ENCODE data around the gene ZNF282.
A peak's percentile ranks its signal among the peaks of the same experiment; 100 is the strongest.

The ZNF282 gene

DNA sequence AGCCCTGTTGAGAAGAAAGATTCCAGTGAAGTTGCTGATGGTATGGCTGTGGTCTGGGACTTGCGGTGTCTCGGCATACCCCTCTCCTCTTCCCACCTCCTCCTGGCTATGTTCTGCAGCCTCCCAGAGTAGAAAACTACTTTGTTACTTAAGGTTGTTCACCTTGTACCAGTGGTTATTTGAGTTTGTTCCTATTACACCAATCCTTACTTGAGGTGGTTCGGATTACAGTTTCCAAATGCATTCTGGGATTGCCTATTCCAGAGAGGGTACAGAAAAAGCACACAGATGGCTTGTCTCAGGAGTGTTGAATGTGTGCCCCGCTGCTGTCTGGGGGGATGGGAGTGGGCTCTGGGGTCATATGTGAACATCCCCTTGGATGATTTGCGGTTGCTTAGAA lies 59.8 kb downstream of the ZNF282 start (continued):
- TF ChIP-seq, protein P1, sequence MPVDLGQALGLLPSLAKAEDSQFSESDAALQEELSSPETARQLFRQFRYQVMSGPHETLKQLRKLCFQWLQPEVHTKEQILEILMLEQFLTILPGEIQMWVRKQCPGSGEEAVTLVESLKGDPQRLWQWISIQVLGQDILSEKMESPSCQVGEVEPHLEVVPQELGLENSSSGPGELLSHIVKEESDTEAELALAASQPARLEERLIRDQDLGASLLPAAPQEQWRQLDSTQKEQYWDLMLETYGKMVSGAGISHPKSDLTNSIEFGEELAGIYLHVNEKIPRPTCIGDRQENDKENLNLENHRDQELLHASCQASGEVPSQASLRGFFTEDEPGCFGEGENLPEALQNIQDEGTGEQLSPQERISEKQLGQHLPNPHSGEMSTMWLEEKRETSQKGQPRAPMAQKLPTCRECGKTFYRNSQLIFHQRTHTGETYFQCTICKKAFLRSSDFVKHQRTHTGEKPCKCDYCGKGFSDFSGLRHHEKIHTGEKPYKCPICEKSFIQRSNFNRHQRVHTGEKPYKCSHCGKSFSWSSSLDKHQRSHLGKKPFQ (tag by site-specific recombination; IDR thresholded peaks at IDR 0.05): no peak
- no peak for TF ChIP-seq ZXDB (tag by site-specific recombination; IDR thresholded peaks at IDR 0.05)
- TF ChIP-seq ZNF629 (tag by site-specific recombination; IDR thresholded peaks at IDR 0.05): no peak
- TF ChIP-seq ZNF670 (tag by site-specific recombination; IDR thresholded peaks at IDR 0.05; ENCODE audit: low read depth): no peak
- TF ChIP-seq ZNF585B (tag by site-specific recombination; IDR thresholded peaks at IDR 0.05): no peak

DNA sequence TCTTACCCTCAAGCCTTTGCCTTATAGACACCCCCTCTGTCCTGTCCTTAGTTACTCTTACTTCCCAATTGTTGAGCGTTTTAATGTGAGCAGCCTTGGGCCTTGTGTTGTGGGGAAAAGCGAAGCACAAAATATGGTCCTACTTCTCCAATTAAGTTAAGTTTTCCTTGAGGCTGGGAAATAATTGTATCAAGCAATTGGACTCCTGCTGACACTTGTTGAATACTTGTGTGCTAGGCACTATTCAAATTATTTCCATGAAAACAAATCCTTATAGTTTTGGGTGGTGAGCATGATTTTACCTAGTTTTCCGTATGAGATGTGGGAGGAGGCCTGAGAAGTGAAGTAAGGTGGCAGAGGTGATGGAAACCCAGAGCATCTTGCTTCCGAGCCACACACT lies 61.2 kb downstream of the ZNF282 start:
- Histone ChIP-seq H3K4me1 (ENCODE audit: control insufficient read depth, insufficient read depth, low read length) (no peaks in the 10 kb centered on the region), H3K4me3 (ENCODE audit: low read depth, low read length) (no peak overlapping the region), H3K9me3 (ENCODE audit: control insufficient read depth, insufficient read depth, low read depth, low read length) (no peaks in the 10 kb centered on the region), H3K27ac (ENCODE audit: extremely low read depth, low read depth, low read length) (no peak overlapping the region), H3K36me3 (ENCODE audit: control insufficient read depth in 2 of 2, insufficient read depth in 1 of 2, low read length in 2 of 2) (peaks cover 0 to 55% of the 10 kb centered on the region in 2 experiments; a peak in 2 of 3 replicates)
- TF ChIP-seq TCF7L2 (IDR thresholded peaks at IDR 0.05; ENCODE audit: borderline replicate concordance, low read depth, low read length) (no peak), ZNF621 (tag by site-specific recombination; IDR thresholded peaks at IDR 0.05) (no peak), ZNF2 (tag by site-specific recombination; IDR thresholded peaks at IDR 0.05) (no peak), SCRT1 (tag by site-specific recombination; IDR thresholded peaks at IDR 0.05; ENCODE audit: borderline replicate concordance) (peak; percentile 79), ZNF350 (tag by site-specific recombination; IDR thresholded peaks at IDR 0.05) (no peak), SCRT2 (tag by site-specific recombination; IDR thresholded peaks at IDR 0.05) (peak; percentile 94), MEIS1 (CRISPR knock-in tag; IDR thresholded peaks at IDR 0.05; ENCODE audit: borderline replicate concordance) (no peak), ZBTB7A (tag by site-specific recombination; IDR thresholded peaks at IDR 0.05; ENCODE audit: low read depth) (no peak)
- TF ChIP-seq, protein P2, sequence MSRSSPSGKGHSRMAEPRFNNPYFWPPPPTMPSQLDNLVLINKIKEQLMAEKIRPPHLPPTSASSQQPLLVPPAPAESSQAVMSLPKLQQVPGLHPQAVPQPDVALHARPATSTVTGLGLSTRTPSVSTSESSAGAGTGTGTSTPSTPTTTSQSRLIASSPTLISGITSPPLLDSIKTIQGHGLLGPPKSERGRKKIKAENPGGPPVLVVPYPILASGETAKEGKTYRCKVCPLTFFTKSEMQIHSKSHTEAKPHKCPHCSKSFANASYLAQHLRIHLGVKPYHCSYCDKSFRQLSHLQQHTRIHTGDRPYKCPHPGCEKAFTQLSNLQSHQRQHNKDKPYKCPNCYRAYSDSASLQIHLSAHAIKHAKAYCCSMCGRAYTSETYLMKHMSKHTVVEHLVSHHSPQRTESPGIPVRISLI (tag by site-specific recombination; IDR thresholded peaks at IDR 0.05): no peak
- TF ChIP-seq, protein P3, sequence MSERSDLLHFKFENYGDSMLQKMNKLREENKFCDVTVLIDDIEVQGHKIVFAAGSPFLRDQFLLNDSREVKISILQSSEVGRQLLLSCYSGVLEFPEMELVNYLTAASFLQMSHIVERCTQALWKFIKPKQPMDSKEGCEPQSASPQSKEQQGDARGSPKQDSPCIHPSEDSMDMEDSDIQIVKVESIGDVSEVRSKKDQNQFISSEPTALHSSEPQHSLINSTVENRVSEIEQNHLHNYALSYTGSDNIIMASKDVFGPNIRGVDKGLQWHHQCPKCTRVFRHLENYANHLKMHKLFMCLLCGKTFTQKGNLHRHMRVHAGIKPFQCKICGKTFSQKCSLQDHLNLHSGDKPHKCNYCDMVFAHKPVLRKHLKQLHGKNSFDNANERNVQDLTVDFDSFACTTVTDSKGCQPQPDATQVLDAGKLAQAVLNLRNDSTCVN (tag by site-specific recombination; optimal IDR thresholded peaks at IDR 0.05): no peak
- TF ChIP-seq, protein P4, sequence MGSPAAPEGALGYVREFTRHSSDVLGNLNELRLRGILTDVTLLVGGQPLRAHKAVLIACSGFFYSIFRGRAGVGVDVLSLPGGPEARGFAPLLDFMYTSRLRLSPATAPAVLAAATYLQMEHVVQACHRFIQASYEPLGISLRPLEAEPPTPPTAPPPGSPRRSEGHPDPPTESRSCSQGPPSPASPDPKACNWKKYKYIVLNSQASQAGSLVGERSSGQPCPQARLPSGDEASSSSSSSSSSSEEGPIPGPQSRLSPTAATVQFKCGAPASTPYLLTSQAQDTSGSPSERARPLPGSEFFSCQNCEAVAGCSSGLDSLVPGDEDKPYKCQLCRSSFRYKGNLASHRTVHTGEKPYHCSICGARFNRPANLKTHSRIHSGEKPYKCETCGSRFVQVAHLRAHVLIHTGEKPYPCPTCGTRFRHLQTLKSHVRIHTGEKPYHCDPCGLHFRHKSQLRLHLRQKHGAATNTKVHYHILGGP (tag by site-specific recombination; IDR thresholded peaks at IDR 0.05): no peak
- TF ChIP-seq, protein P5, sequence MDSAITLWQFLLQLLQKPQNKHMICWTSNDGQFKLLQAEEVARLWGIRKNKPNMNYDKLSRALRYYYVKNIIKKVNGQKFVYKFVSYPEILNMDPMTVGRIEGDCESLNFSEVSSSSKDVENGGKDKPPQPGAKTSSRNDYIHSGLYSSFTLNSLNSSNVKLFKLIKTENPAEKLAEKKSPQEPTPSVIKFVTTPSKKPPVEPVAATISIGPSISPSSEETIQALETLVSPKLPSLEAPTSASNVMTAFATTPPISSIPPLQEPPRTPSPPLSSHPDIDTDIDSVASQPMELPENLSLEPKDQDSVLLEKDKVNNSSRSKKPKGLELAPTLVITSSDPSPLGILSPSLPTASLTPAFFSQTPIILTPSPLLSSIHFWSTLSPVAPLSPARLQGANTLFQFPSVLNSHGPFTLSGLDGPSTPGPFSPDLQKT (IDR thresholded peaks at IDR 0.05; ENCODE audit: borderline replicate concordance, low read depth, low read length): no peak
- TF ChIP-seq, protein P6, sequence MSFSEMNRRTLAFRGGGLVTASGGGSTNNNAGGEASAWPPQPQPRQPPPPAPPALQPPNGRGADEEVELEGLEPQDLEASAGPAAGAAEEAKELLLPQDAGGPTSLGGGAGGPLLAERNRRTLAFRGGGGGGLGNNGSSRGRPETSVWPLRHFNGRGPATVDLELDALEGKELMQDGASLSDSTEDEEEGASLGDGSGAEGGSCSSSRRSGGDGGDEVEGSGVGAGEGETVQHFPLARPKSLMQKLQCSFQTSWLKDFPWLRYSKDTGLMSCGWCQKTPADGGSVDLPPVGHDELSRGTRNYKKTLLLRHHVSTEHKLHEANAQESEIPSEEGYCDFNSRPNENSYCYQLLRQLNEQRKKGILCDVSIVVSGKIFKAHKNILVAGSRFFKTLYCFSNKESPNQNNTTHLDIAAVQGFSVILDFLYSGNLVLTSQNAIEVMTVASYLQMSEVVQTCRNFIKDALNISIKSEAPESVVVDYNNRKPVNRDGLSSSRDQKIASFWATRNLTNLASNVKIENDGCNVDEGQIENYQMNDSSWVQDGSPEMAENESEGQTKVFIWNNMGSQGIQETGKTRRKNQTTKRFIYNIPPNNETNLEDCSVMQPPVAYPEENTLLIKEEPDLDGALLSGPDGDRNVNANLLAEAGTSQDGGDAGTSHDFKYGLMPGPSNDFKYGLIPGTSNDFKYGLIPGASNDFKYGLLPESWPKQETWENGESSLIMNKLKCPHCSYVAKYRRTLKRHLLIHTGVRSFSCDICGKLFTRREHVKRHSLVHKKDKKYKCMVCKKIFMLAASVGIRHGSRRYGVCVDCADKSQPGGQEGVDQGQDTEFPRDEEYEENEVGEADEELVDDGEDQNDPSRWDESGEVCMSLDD (tag by site-specific recombination; IDR thresholded peaks at IDR 0.05): no peak
- POLR2A ChIA-PET: no interaction called here
- CTCF ChIA-PET: no interaction called here

Measured in HEK293 (cell line).